Measurements from ENCODE around the gene MBTPS1. TPM values are rescaled to one million over a fixed set of nuclear protein-coding genes. Genes with fewer than 3 reads are reported as not detected.

MBTPS1 gene
- polyA plus RNA-seq, 2 of the 4 experiments (the other 2 are of a cell fraction): 50.3 to 88.4 TPM

DNA sequence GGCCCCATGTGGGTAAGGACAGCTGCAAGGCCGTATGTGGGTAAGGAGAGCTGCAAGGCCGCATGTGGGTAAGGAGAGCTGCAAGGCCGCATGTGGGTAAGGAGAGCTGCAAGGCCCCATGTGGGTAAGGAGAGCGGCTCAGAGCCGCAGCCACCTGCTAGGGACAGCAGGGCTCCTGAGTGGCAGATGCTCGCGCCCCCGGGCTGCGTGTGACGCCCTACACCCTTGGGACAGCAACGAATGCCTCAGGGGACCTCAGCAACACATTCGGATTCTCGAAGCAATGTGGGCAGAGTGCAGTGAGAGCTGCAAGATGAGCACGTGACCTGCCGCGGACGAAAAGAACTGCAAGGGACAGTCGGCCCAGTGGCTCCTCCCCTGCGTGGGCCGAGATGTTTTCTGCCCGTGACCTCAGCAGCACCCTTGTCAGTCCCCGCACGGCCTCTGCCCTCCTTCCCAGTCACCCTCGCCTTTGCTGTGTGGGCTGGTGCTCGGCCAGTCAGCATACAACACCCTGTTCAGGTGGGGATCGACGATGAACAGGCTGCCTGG lies 64.6 kb downstream of the MBTPS1 start:
- 92% methylated on average over 27 of the region's 27 CpGs for WGBS (ENCODE audit: missing lambda C conversion rate)
- TF ChIP-seq, protein P1, sequence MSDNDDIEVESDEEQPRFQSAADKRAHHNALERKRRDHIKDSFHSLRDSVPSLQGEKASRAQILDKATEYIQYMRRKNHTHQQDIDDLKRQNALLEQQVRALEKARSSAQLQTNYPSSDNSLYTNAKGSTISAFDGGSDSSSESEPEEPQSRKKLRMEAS (IDR thresholded peaks at IDR 0.05): no peak
- TF ChIP-seq TP53 (CRISPR knock-in tag; IDR thresholded peaks at IDR 0.05) (no peak), BHLHE40 (IDR thresholded peaks at IDR 0.05; ENCODE audit: low read depth, low read length) (no peak), FOSB (CRISPR knock-in tag; IDR thresholded peaks at IDR 0.05) (no peak), CBX2 (IDR thresholded peaks at IDR 0.05; ENCODE audit: borderline replicate concordance, low read depth) (no peak), CHD4 (IDR thresholded peaks at IDR 0.05; ENCODE audit: borderline replicate concordance) (no peak), RFX5 (IDR thresholded peaks at IDR 0.05) (no peak), EHMT2 (IDR thresholded peaks at IDR 0.05; ENCODE audit: low read depth) (no peak), SREBF2 (IDR thresholded peaks at IDR 0.05) (no peak), JUN (IDR thresholded peaks at IDR 0.05) (no peak), HOXB5 (CRISPR knock-in tag; IDR thresholded peaks at IDR 0.05) (no peak), RARB (CRISPR knock-in tag; IDR thresholded peaks at IDR 0.05) (no peak), RCOR1 (IDR thresholded peaks at IDR 0.05; ENCODE audit: low read depth, low read length) (no peak)
- TF ChIP-seq, protein P2, sequence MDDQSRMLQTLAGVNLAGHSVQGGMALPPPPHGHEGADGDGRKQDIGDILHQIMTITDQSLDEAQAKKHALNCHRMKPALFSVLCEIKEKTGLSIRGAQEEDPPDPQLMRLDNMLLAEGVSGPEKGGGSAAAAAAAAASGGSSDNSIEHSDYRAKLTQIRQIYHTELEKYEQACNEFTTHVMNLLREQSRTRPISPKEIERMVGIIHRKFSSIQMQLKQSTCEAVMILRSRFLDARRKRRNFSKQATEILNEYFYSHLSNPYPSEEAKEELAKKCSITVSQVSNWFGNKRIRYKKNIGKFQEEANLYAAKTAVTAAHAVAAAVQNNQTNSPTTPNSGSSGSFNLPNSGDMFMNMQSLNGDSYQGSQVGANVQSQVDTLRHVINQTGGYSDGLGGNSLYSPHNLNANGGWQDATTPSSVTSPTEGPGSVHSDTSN (IDR thresholded peaks at IDR 0.05): no peak
- TF ChIP-seq, protein P3, sequence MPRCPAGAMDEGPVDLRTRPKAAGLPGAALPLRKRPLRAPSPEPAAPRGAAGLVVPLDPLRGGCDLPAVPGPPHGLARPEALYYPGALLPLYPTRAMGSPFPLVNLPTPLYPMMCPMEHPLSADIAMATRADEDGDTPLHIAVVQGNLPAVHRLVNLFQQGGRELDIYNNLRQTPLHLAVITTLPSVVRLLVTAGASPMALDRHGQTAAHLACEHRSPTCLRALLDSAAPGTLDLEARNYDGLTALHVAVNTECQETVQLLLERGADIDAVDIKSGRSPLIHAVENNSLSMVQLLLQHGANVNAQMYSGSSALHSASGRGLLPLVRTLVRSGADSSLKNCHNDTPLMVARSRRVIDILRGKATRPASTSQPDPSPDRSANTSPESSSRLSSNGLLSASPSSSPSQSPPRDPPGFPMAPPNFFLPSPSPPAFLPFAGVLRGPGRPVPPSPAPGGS (IDR thresholded peaks at IDR 0.05): no peak
- FAIRE-seq (no peak), ATAC-seq (no peak), DNase-seq (ENCODE audit: low read depth in 1 of 2, low spot score in 1 of 2) (no peak)
- Histone ChIP-seq H3K27ac (no peak overlapping the region), H3K4me3 (no peak overlapping the region), H3K4me1 (no peaks in the 10 kb centered on the region), H3K4me2 (no peak overlapping the region), H3K9me3 (no peaks in the 10 kb centered on the region)
- CTCF ChIA-PET: interaction anchor here (2.0 to 2.4 kb wide), 3 partner anchors 9 to 226 kb away, joined by 5 to 13 read pairs (median 6); no protein-coding TSS in a partner anchor
- POLR2A ChIA-PET: no interaction called here

DNA sequence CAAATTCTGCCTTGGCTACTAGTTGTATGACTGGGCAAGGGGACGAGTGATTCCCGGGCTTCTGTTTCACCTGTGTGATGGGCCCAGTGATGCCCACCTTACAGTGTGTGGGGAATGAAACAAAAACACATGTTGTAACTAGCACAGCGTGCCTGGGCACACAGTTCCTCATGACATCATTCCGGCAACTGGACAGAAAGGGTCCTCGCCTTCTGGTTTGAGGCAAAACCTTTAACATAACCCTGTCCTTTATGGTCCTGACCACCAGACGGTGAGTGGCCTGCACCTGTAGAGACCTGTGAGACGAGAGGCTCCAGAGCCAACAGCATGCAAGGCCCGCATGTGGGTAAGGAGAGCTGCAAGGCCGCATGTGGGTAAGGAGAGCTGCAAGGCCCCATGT lies 66.4 kb downstream of the MBTPS1 start:
- no peak for FAIRE-seq
- no peak overlapping the region for H3K4me2 ChIP-seq
- TF ChIP-seq, protein P4, sequence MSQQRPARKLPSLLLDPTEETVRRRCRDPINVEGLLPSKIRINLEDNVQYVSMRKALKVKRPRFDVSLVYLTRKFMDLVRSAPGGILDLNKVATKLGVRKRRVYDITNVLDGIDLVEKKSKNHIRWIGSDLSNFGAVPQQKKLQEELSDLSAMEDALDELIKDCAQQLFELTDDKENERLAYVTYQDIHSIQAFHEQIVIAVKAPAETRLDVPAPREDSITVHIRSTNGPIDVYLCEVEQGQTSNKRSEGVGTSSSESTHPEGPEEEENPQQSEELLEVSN (IDR thresholded peaks at IDR 0.05; ENCODE audit: borderline replicate concordance, low read depth): no peak
- TF ChIP-seq GATA3 (IDR thresholded peaks at IDR 0.05; ENCODE audit: borderline replicate concordance): no peak
- no peak for TF ChIP-seq NPAS2 (CRISPR knock-in tag; IDR thresholded peaks at IDR 0.05; ENCODE audit: borderline replicate concordance)
- TF ChIP-seq BHLHE40 (IDR thresholded peaks at IDR 0.05; ENCODE audit: low read depth, low read length): no peak
- no peak for TF ChIP-seq SREBF2 (IDR thresholded peaks at IDR 0.05)
- TF ChIP-seq CEBPB (IDR thresholded peaks at IDR 0.05): no peak
- no peak for TF ChIP-seq CBX8 (IDR thresholded peaks at IDR 0.05)
- TF ChIP-seq, protein P5, sequence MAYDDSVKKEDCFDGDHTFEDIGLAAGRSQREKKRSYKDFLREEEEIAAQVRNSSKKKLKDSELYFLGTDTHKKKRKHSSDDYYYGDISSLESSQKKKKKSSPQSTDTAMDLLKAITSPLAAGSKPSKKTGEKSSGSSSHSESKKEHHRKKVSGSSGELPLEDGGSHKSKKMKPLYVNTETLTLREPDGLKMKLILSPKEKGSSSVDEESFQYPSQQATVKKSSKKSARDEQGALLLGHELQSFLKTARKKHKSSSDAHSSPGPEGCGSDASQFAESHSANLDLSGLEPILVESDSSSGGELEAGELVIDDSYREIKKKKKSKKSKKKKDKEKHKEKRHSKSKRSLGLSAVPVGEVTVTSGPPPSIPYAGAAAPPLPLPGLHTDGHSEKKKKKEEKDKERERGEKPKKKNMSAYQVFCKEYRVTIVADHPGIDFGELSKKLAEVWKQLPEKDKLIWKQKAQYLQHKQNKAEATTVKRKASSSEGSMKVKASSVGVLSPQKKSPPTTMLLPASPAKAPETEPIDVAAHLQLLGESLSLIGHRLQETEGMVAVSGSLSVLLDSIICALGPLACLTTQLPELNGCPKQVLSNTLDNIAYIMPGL (CRISPR knock-in tag; IDR thresholded peaks at IDR 0.05; ENCODE audit: borderline replicate concordance): no peak
- TF ChIP-seq, protein P6, sequence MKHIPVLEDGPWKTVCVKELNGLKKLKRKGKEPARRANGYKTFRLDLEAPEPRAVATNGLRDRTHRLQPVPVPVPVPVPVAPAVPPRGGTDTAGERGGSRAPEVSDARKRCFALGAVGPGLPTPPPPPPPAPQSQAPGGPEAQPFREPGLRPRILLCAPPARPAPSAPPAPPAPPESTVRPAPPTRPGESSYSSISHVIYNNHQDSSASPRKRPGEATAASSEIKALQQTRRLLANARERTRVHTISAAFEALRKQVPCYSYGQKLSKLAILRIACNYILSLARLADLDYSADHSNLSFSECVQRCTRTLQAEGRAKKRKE (CRISPR knock-in tag; IDR thresholded peaks at IDR 0.05; ENCODE audit: low read depth): no peak
- TF ChIP-seq, protein P7, sequence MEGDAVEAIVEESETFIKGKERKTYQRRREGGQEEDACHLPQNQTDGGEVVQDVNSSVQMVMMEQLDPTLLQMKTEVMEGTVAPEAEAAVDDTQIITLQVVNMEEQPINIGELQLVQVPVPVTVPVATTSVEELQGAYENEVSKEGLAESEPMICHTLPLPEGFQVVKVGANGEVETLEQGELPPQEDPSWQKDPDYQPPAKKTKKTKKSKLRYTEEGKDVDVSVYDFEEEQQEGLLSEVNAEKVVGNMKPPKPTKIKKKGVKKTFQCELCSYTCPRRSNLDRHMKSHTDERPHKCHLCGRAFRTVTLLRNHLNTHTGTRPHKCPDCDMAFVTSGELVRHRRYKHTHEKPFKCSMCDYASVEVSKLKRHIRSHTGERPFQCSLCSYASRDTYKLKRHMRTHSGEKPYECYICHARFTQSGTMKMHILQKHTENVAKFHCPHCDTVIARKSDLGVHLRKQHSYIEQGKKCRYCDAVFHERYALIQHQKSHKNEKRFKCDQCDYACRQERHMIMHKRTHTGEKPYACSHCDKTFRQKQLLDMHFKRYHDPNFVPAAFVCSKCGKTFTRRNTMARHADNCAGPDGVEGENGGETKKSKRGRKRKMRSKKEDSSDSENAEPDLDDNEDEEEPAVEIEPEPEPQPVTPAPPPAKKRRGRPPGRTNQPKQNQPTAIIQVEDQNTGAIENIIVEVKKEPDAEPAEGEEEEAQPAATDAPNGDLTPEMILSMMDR (IDR thresholded peaks at IDR 0.05): no peak
- no peak for DNase-seq (ENCODE audit: low read depth in 1 of 2, low spot score in 1 of 2)
- H3K4me1 ChIP-seq: no peaks in the 10 kb centered on the region
- 91% methylated on average over 9 of the region's 9 CpGs for WGBS (ENCODE audit: missing lambda C conversion rate)
- no peaks in the 10 kb centered on the region for H3K9me3 ChIP-seq
- no peak overlapping the region for H3K4me3 ChIP-seq
- POLR2A ChIA-PET: no interaction called here
- no peak overlapping the region for H3K27ac ChIP-seq
- CTCF ChIA-PET: interaction anchor here (2.0 to 2.4 kb wide), 3 partner anchors 11 to 224 kb away, joined by 5 to 13 read pairs (median 6); no protein-coding TSS in a partner anchor
- no peak for ATAC-seq
